HG03442 (cell line): ENCODE data around the gene CD93.

ENCODE experiments used
- ATAC-seq: cut with Tn5 transposase; IDR thresholded peaks from one replicate; pipeline ENCODE4 v1.9.1; 2021; ENCODE audit warnings: mild to moderate bottlenecking, moderate library complexity; ENCODE audit not compliant: unreplicated experiment

Gene CD93

GRCh38 chr20:23086056-23086566 lies at the start of gene CD93:
Gene CD93, minus strand, starts transcription at chr20:23086324. Its CDS starts 132 bp downstream, at chr20:23086192.
- peak; percentile 50 for ATAC-seq

GRCh38 chr20:23133560-23133998 lies 47.5 kb upstream of the CD93 start:
- ATAC-seq: no peak

- ATAC-seq: no peak
These were observed 46.9 kb upstream of the CD93 start for GRCh38 chr20:23132930-23133559.

- ATAC-seq: no peak
These were observed 46.3 kb upstream of the CD93 start for GRCh38 chr20:23132293-23132929.

GRCh38 chr20:23131766-23132165 lies 45.6 kb upstream of the CD93 start:
- no peak for ATAC-seq

- ATAC-seq: no peak
These were observed 44.6 kb upstream of the CD93 start for GRCh38 chr20:23130622-23131140.

- ATAC-seq: no peak
These were observed 43.9 kb upstream of the CD93 start for GRCh38 chr20:23129891-23130621.

- no peak for ATAC-seq
These were observed 43.1 kb upstream of the CD93 start for GRCh38 chr20:23129266-23129665.

GRCh38 chr20:23128461-23129125 lies 42.5 kb upstream of the CD93 start:
- ATAC-seq: no peak

- ATAC-seq: no peak
These were observed 41.6 kb upstream of the CD93 start for GRCh38 chr20:23127506-23128279.

- ATAC-seq: no peak
These were observed 40.3 kb upstream of the CD93 start for GRCh38 chr20:23126281-23127061.

- ATAC-seq: peak; percentile 44
These were observed 39.6 kb upstream of the CD93 start for GRCh38 chr20:23125625-23126191.

- no peak for ATAC-seq
These were observed 39.0 kb upstream of the CD93 start for GRCh38 chr20:23125159-23125558.

GRCh38 chr20:23123886-23124285 lies 37.8 kb upstream of the CD93 start:
- ATAC-seq: no peak

GRCh38 chr20:23122796-23123655 lies 36.9 kb upstream of the CD93 start:
- no peak for ATAC-seq

- no peak for ATAC-seq
These were observed 36.2 kb upstream of the CD93 start for GRCh38 chr20:23122321-23122720.

- no peak for ATAC-seq
These were observed 35.7 kb upstream of the CD93 start for GRCh38 chr20:23121751-23122320.
